OCI-LY3 (cell line): ENCODE results near the gene ERGIC3.

Experiments
- H2AFZ ChIP-seq: fragments of 200-600, 300-600 bp; shearing (Covaris generic); 2 replicates; pipeline ENCODE4 v1.6.0; 2014; ENCODE audit warnings: antibody characterized with exemption, low read depth, low read length
- H3K27ac ChIP-seq: fragments of 200-600, 300-600 bp; sonication (generic); 2 replicates; pipeline ENCODE4 v1.5.1; 2014; ENCODE audit warnings: mild to moderate bottlenecking, low read length, moderate library complexity, mixed read lengths
- H3K27me3 ChIP-seq: fragments of 200-600, 300-600 bp; sonication (generic); 2 replicates; pipeline ENCODE4 v1.6.1; 2014; ENCODE audit warnings: low read depth, low read length, mixed read lengths
- H3K36me3 ChIP-seq: fragments of 200-600, 300-600 bp; sonication (generic); replicated peaks from 2 replicates; pipeline ENCODE3; 2014; ENCODE audit warnings: low read depth, low read length, mixed read lengths
- H3K4me1 ChIP-seq: fragments of 300-600, 200-600 bp; sonication (generic); 2 replicates; pipeline ENCODE4 v1.6.1; 2014; ENCODE audit warnings: low read length, mixed read lengths
- H3K4me2 ChIP-seq: fragments of 200-600, 300-600 bp; sonication (generic); 2 replicates; pipeline ENCODE4 v1.6.1; 2014; ENCODE audit warnings: low read length, mixed read lengths
- H3K4me3 ChIP-seq: fragments of 300-600, 200-600 bp; sonication (generic); 2 replicates; pipeline ENCODE4 v1.5.1; 2014; ENCODE audit warnings: antibody characterized with exemption, mild to moderate bottlenecking, low read length, moderate library complexity
- H3K79me2 ChIP-seq: fragments of 300-600, 200-600 bp; shearing (Covaris generic); 2 replicates; pipeline ENCODE4 v1.6.1; 2014; ENCODE audit warnings: mild to moderate bottlenecking, low read length, mixed read lengths
- H3K9ac ChIP-seq: fragments of 300-600, 200-600 bp; shearing (Covaris generic); 2 replicates; pipeline ENCODE4 v1.6.0; 2014; ENCODE audit warnings: mild to moderate bottlenecking, low read length, moderate library complexity
- H3K9me3 ChIP-seq: fragments of 200-600, 300-600 bp; shearing (Covaris generic); 2 replicates; pipeline ENCODE4 v1.6.1; 2014; ENCODE audit warnings: low read length, mixed read lengths; ENCODE audit not compliant: insufficient read depth
- H4K20me1 ChIP-seq: fragments of 200-600, 300-600 bp; sonication (generic); 2 replicates; pipeline ENCODE4 v1.6.1; 2016; ENCODE audit warnings: low read length, mixed read lengths; ENCODE audit not compliant: insufficient read depth
- EZH2phosphoT487 ChIP-seq: fragments of 200-600 bp; shearing (Covaris generic); IDR thresholded peaks from 2 replicates; pipeline ENCODE4 v1.6.1; 2018; ENCODE audit warnings: antibody characterized with exemption, mixed run types, low read depth
- TF ChIP-seq, protein P1 (sequence below): fragments of 200-600, 300-600 bp; sonication (generic); IDR thresholded peaks from 2 replicates; pipeline ENCODE4 v1.5.1; 2014; ENCODE audit warnings: antibody characterized with exemption, low read length, low read depth

Gene ERGIC3

DNA sequence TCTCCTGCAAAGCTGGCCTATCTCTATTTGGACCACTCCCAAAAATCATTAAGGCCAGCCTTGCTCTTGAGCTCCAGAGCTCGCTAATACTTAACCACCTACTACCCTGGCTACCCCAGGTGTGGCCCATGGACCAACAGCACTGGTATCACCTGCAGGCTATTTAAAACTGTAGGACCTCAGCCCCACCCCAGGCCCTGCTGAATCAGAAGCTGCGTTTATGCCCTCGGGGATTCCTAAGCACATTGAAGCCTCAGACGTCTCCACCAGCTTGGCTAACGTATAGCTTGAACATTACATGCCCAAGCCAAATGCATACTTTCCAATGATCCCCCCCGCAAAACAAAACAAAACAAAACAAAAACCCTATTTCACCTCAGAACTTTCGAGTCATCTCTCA is 54.0 kb downstream of the ERGIC3 start:
- H3K79me2 ChIP-seq = no peaks in the 10 kb centered on the region
- no peak overlapping the region for H2AFZ ChIP-seq
- no peaks in the 10 kb centered on the region for H3K36me3 ChIP-seq
- H3K4me2 ChIP-seq = no peak overlapping the region
- no peak overlapping the region for H3K9ac ChIP-seq
- TF ChIP-seq EZH2phosphoT487 = no peak
- TF ChIP-seq, protein P1, sequence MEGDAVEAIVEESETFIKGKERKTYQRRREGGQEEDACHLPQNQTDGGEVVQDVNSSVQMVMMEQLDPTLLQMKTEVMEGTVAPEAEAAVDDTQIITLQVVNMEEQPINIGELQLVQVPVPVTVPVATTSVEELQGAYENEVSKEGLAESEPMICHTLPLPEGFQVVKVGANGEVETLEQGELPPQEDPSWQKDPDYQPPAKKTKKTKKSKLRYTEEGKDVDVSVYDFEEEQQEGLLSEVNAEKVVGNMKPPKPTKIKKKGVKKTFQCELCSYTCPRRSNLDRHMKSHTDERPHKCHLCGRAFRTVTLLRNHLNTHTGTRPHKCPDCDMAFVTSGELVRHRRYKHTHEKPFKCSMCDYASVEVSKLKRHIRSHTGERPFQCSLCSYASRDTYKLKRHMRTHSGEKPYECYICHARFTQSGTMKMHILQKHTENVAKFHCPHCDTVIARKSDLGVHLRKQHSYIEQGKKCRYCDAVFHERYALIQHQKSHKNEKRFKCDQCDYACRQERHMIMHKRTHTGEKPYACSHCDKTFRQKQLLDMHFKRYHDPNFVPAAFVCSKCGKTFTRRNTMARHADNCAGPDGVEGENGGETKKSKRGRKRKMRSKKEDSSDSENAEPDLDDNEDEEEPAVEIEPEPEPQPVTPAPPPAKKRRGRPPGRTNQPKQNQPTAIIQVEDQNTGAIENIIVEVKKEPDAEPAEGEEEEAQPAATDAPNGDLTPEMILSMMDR = no peak
- H3K4me1 ChIP-seq = no peaks in the 10 kb centered on the region
- no peaks in the 10 kb centered on the region for H3K9me3 ChIP-seq
- no peaks in the 10 kb centered on the region for H4K20me1 ChIP-seq
- H3K4me3 ChIP-seq = no peak overlapping the region
- H3K27me3 ChIP-seq = peaks cover 9% of the 10 kb centered on the region; the same call in 1 of the 2 replicates
- H3K27ac ChIP-seq = no peak overlapping the region

DNA sequence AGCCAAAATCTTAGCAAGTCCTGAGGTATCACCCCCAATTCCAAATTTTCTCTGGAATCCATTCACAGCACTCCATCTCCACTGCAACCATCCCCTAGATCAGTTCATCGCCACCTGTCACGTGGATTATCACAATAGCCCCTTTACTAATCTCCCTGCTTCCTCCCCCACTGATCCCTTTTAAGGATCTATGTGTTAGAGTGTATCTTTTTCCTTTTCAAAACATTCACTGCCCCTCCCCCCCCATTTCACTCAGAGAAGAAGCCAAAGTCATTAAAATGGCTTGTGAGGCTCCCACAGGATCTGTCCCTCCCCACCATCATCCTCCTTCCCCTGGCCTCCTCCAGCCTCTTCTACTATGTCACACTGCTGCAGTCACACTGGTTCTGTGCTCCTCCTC is 55.3 kb downstream of the ERGIC3 start:
- no peaks in the 10 kb centered on the region for H3K79me2 ChIP-seq
- H3K27me3 ChIP-seq = peaks cover 9% of the 10 kb centered on the region; the same call in 1 of the 2 replicates
- TF ChIP-seq, protein P1 = no peak
- no peak for TF ChIP-seq EZH2phosphoT487
- H3K36me3 ChIP-seq = no peaks in the 10 kb centered on the region
- H4K20me1 ChIP-seq = no peaks in the 10 kb centered on the region
- H3K4me1 ChIP-seq = no peaks in the 10 kb centered on the region
- H3K4me2 ChIP-seq = no peak overlapping the region
- H3K27ac ChIP-seq = no peak overlapping the region
- no peaks in the 10 kb centered on the region for H3K9me3 ChIP-seq
- no peak overlapping the region for H2AFZ ChIP-seq
- no peak overlapping the region for H3K4me3 ChIP-seq
- no peak overlapping the region for H3K9ac ChIP-seq

DNA sequence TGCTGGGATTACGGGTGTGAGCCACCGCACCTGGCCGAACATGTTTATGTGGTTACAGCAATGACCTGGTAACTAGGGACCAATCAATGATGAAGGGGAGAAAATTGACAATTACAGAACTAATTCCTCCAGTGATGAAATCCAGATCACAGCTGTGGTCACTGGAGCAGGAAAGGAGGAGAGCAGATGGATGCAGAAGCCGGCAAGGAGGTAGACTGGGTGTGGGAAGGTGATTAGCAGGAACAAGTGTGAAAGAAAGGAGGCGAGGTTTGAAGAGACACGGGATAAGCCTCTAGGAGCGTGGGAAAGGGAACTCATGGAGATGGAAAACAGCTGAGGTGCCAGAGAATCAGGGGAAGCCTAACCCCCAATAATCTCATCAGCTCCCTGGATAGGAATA is 56.6 kb downstream of the ERGIC3 start:
- no peaks in the 10 kb centered on the region for H3K79me2 ChIP-seq
- no peaks in the 10 kb centered on the region for H3K4me1 ChIP-seq
- no peak overlapping the region for H3K4me3 ChIP-seq
- H4K20me1 ChIP-seq = no peaks in the 10 kb centered on the region
- peaks cover 9% of the 10 kb centered on the region; the same call in 1 of the 2 replicates for H3K27me3 ChIP-seq
- no peak overlapping the region for H3K9ac ChIP-seq
- no peak overlapping the region for H3K27ac ChIP-seq
- H3K36me3 ChIP-seq = no peaks in the 10 kb centered on the region
- H3K4me2 ChIP-seq = no peak overlapping the region
- no peaks in the 10 kb centered on the region for H3K9me3 ChIP-seq
- no peak overlapping the region for H2AFZ ChIP-seq
- no peak for TF ChIP-seq EZH2phosphoT487
- TF ChIP-seq, protein P1 = no peak

DNA sequence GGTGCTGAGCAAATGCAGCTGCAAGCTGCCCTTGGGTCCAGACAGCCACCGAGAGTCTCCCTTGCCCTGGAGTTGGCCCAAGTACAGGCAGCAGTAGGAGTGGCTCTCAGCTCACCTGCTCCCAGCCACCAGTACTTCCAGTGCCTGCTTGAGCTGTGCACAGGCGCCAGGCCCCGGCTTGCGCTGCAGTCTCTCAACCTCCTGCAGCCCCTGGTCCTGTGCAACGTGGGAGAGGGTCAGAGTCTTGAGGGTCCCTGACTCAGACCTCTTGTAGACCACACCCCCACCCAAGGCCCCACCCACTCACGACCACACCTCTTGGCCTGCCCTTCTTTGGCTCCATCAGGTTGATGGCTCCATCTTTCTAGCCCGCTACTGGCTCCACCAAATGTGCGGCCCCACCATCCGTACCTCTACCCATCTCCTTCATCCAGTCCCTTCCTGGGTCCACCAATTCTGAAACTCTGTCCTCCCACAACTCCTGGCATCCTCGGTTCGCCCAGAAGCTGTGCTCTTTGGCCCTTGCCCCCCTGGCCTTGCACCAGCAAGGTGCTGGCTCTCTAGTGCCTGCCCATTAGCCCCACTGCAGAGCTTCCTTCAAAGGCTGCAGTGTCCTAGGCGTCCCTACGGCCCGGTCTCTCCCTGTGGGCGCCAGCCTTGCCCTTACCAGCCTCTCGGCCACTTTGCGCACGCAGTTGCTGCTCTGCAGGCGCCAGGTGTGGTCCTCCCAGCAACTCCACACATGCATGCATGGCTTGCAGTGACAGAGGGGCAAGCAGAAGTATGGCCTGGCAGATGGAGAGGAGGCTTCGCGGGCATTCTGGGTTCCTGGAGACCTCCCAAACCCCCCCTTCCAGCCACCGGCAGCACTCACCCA is 57.3 kb downstream of the ERGIC3 start:
- no peaks in the 10 kb centered on the region for H4K20me1 ChIP-seq
- H3K4me2 ChIP-seq = no peak overlapping the region
- H3K36me3 ChIP-seq = no peaks in the 10 kb centered on the region
- TF ChIP-seq EZH2phosphoT487 = no peak
- TF ChIP-seq, protein P1 = no peak
- H2AFZ ChIP-seq = no peak overlapping the region
- no peaks in the 10 kb centered on the region for H3K9me3 ChIP-seq
- no peak overlapping the region for H3K27ac ChIP-seq
- H3K9ac ChIP-seq = no peak overlapping the region
- no peaks in the 10 kb centered on the region for H3K79me2 ChIP-seq
- H3K27me3 ChIP-seq = peaks cover 9% of the 10 kb centered on the region; the same call in 1 of the 2 replicates
- H3K4me3 ChIP-seq = no peak overlapping the region
- H3K4me1 ChIP-seq = no peaks in the 10 kb centered on the region
